H9 (cell line): ENCODE data around the gene CLDN2. TPM values are rescaled to one million over a fixed set of nuclear protein-coding genes. Genes with fewer than 3 reads are reported as not detected.

Experiments
- DNase-seq: peaks from one replicate; pipeline ENCODE4 v3.0.0-alpha.2; 2017
- H2AFZ ChIP-seq: one replicate; pipeline ENCODE4 v1.6.1; 2013; ENCODE audit warnings: mild to moderate bottlenecking, low read length, control low read depth, moderate library complexity
- H2AK5ac ChIP-seq: 2 replicates; pipeline ENCODE4 v1.6.1; 2013; ENCODE audit warnings: low read length, control low read depth, mixed read lengths; ENCODE audit not compliant: insufficient read length
- H2BK120ac ChIP-seq: one replicate; pipeline ENCODE4 v1.6.1; 2013; ENCODE audit warnings: low read depth, mild to moderate bottlenecking, low read length, control low read depth, inconsistent platforms; ENCODE audit not compliant: poor library complexity, severe bottlenecking
- H2BK12ac ChIP-seq: 2 replicates; pipeline ENCODE4 v1.6.1; 2013; ENCODE audit warnings: low read length, control low read depth, mixed read lengths, low read depth; ENCODE audit not compliant: insufficient read length
- H2BK15ac ChIP-seq: 2 replicates; pipeline ENCODE4 v1.6.1; 2013; ENCODE audit warnings: low read depth, low read length, control low read depth
- H2BK20ac ChIP-seq: one replicate; pipeline ENCODE4 v1.6.1; 2013; ENCODE audit warnings: low read depth, mild to moderate bottlenecking, low read length, control low read depth, inconsistent platforms; ENCODE audit not compliant: poor library complexity, severe bottlenecking
- H2BK5ac ChIP-seq: 2 replicates; pipeline ENCODE4 v1.6.1; 2013; ENCODE audit warnings: low read length, control low read depth, mixed read lengths; ENCODE audit not compliant: insufficient read length
- H3K14ac ChIP-seq: 2 replicates; pipeline ENCODE4 v1.6.1; 2013; ENCODE audit warnings: low read length, control low read depth; ENCODE audit not compliant: insufficient read depth
- H3K18ac ChIP-seq: 2 replicates; pipeline ENCODE4 v1.6.1; 2013; ENCODE audit warnings: low read depth, mild to moderate bottlenecking, mixed read lengths, low read length, control low read depth; ENCODE audit not compliant: insufficient read length
- H3K23ac ChIP-seq: 2 replicates; pipeline ENCODE4 v1.6.1; 2013; ENCODE audit warnings: low read length, control low read depth, mixed read lengths, low read depth; ENCODE audit not compliant: insufficient read length
- H3K23me2 ChIP-seq: 2 replicates; pipeline ENCODE4 v1.6.1; 2013; ENCODE audit warnings: low read depth, mild to moderate bottlenecking, mixed read lengths, low read length, control low read depth; ENCODE audit not compliant: insufficient read length, poor library complexity, severe bottlenecking
- H3K27ac ChIP-seq: 2 replicates; pipeline ENCODE4 v1.5.1; 2013; ENCODE audit warnings: low read length, control low read depth, mixed read lengths, low read depth; ENCODE audit not compliant: insufficient read length
- H3K27me3 ChIP-seq: 2 replicates; pipeline ENCODE4 v1.6.1; 2013; ENCODE audit warnings: low read length, control low read depth, inconsistent platforms; ENCODE audit not compliant: insufficient read depth
- H3K4ac ChIP-seq: 2 replicates; pipeline ENCODE4 v1.6.1; 2013; ENCODE audit warnings: low read depth, mild to moderate bottlenecking, control low read depth, inconsistent platforms, low read length, moderate library complexity
- H3K4me1 ChIP-seq: 2 replicates; pipeline ENCODE4 v1.6.1; 2013; ENCODE audit warnings: low read length, control low read depth, inconsistent platforms; ENCODE audit not compliant: insufficient read depth
- H3K4me2 ChIP-seq: 2 replicates; pipeline ENCODE4 v1.6.1; 2013; ENCODE audit warnings: low read length, control low read depth, mixed read lengths; ENCODE audit not compliant: insufficient read length, insufficient read depth
- H3K56ac ChIP-seq: 2 replicates; pipeline ENCODE4 v1.6.1; 2013; ENCODE audit warnings: low read depth, mild to moderate bottlenecking, mixed read lengths, low read length, control low read depth; ENCODE audit not compliant: insufficient read length
- H3K79me1 ChIP-seq: 2 replicates; pipeline ENCODE4 v1.6.1; 2013; ENCODE audit warnings: low read depth, mild to moderate bottlenecking, moderate library complexity, low read length, control low read depth, inconsistent platforms; ENCODE audit not compliant: insufficient read depth, poor library complexity, severe bottlenecking
- H3K79me2 ChIP-seq: 2 replicates; pipeline ENCODE4 v1.6.1; 2013; ENCODE audit warnings: low read length, control low read depth, inconsistent platforms; ENCODE audit not compliant: insufficient read depth
- H3K9ac ChIP-seq: 2 replicates; pipeline ENCODE4 v1.6.1; 2013; ENCODE audit warnings: low read length, control low read depth, mixed read lengths; ENCODE audit not compliant: insufficient read length; ENCODE audit errors: extremely low read depth
- H3K9me3 ChIP-seq: one replicate; pipeline ENCODE4 v1.6.1; 2013; ENCODE audit warnings: low read depth, low read length, inconsistent platforms; ENCODE audit not compliant: control insufficient read depth
- H3T11ph ChIP-seq: one replicate; pipeline ENCODE4 v1.6.1; 2013; ENCODE audit warnings: mild to moderate bottlenecking, low read length, control low read depth, inconsistent platforms
- H4K20me1 ChIP-seq: one replicate; pipeline ENCODE4 v1.6.1; 2013; ENCODE audit not compliant: control insufficient read depth, insufficient read length, insufficient read depth
- H4K5ac ChIP-seq: 2 replicates; pipeline ENCODE4 v1.6.1; 2013; ENCODE audit warnings: low read depth, mild to moderate bottlenecking, mixed read lengths, low read length, control low read depth; ENCODE audit not compliant: insufficient read length
- H4K8ac ChIP-seq: replicated peaks from 2 replicates; pipeline ENCODE4 v1.6.1; 2013; ENCODE audit warnings: low read length, control low read depth, mixed read lengths, low read depth; ENCODE audit not compliant: insufficient read length
- H4K91ac ChIP-seq: 2 replicates; pipeline ENCODE4 v1.6.1; 2013; ENCODE audit warnings: low read depth, mild to moderate bottlenecking, moderate library complexity, mixed read lengths, low read length, control low read depth; ENCODE audit not compliant: insufficient read length
- H3K27ac Mint-ChIP-seq, 3 experiments: 2 replicates in 2 of 3; 3 replicates in 1 of 3; pipeline ENCODE4 v1.8.0; 2020 to 2021; ENCODE audit warnings: mixed read lengths in 3 of 3, mild to moderate bottlenecking in 1 of 3, moderate library complexity in 1 of 3
- H3K27me3 Mint-ChIP-seq: 2 replicates; pipeline ENCODE4 v1.8.0; 2021; ENCODE audit warnings: low read depth, mild to moderate bottlenecking, moderate library complexity, mixed read lengths
- H3K36me3 Mint-ChIP-seq, 3 experiments: 2 replicates in 2 of 3; 3 replicates in 1 of 3; pipeline ENCODE4 v1.8.0; 2020 to 2021; ENCODE audit warnings: low read depth in 3 of 3, mixed read lengths in 3 of 3; ENCODE audit not compliant: insufficient read depth in 1 of 3
- H3K4me1 Mint-ChIP-seq, 2 experiments: 2 replicates each; pipeline ENCODE4 v1.8.0; 2020; ENCODE audit warnings: mixed read lengths in 2 of 2
- H3K4me3 Mint-ChIP-seq, 2 experiments: 2 replicates in 1 of 2; 3 replicates in 1 of 2; pipeline ENCODE4 v1.8.0; 2020 to 2021; ENCODE audit warnings: mild to moderate bottlenecking in 2 of 2, mixed read lengths in 2 of 2, moderate library complexity in 1 of 2
- H3K9me3 Mint-ChIP-seq, 2 experiments: 2 replicates in 1 of 2; 3 replicates in 1 of 2; pipeline ENCODE4 v1.8.0; 2020; ENCODE audit warnings: mild to moderate bottlenecking in 2 of 2, mixed read lengths in 2 of 2, moderate library complexity in 1 of 2
- WGBS: extraction: QIAGEN DNeasy Blood & Tissue Kit; methylation state at CpG from one replicate; pipeline ENCODE4 v1.1.7; 2013; ENCODE audit warnings: missing lambda C conversion rate, low lambda C conversion rate, mixed read lengths; ENCODE audit not compliant: insufficient read length; ENCODE audit errors: extremely low coverage; 5-methylcytosine and 5-hydroxymethylcytosine counted together
- total RNA-seq: library from RNA; stranded (reverse); gene quantifications from 2 replicates; pipeline ENCODE4 v1.2.1, GENCODE V29; 2021
- TF ChIP-seq, protein P1 (sequence below): fragments of 200-600 bp; sonication (generic); conservative IDR thresholded peaks from 3 replicates; pipeline ENCODE4 v1.8.0; 2021; ENCODE audit warnings: antibody characterized with exemption, mild to moderate bottlenecking

Gene CLDN2
- total RNA-seq, 1 experiment from 2014 or later, result not detected

- H2BK20ac ChIP-seq, result no peak overlapping the region
- no peak overlapping the region for H3K27ac ChIP-seq
- no peak overlapping the region for H3K4ac ChIP-seq
- H4K20me1 ChIP-seq, result no peaks in the 10 kb centered on the region
- H4K91ac ChIP-seq, result no peak overlapping the region
- H2AFZ ChIP-seq, result no peak overlapping the region
- Mint-ChIP-seq H3K4me3 (no peak overlapping the region), H3K27me3 (no peaks in the 10 kb centered on the region), H3K27ac (no peak overlapping the region), H3K9me3 (peaks cover 0 to 17% of the 10 kb centered on the region in 2 experiments; a peak in 1 of 5 replicates), H3K36me3 (no peaks in the 10 kb centered on the region; a peak in 1 of 7 replicates), H3K4me1 (peaks cover 0 to 9% of the 10 kb centered on the region in 2 experiments; a peak in 1 of 4 replicates)
- no peak overlapping the region for H2BK5ac ChIP-seq
- WGBS, result no CpG with 5 or more reads among the region's 2 CpGs
- no peak for DNase-seq
- no peak overlapping the region for H3K18ac ChIP-seq
- H3K79me1 ChIP-seq, result no peaks in the 10 kb centered on the region
- no peak overlapping the region for H3K56ac ChIP-seq
- H2AK5ac ChIP-seq, result no peak overlapping the region
- TF ChIP-seq, protein P1, sequence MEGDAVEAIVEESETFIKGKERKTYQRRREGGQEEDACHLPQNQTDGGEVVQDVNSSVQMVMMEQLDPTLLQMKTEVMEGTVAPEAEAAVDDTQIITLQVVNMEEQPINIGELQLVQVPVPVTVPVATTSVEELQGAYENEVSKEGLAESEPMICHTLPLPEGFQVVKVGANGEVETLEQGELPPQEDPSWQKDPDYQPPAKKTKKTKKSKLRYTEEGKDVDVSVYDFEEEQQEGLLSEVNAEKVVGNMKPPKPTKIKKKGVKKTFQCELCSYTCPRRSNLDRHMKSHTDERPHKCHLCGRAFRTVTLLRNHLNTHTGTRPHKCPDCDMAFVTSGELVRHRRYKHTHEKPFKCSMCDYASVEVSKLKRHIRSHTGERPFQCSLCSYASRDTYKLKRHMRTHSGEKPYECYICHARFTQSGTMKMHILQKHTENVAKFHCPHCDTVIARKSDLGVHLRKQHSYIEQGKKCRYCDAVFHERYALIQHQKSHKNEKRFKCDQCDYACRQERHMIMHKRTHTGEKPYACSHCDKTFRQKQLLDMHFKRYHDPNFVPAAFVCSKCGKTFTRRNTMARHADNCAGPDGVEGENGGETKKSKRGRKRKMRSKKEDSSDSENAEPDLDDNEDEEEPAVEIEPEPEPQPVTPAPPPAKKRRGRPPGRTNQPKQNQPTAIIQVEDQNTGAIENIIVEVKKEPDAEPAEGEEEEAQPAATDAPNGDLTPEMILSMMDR, result peak; percentile 72
- no peak overlapping the region for H3T11ph ChIP-seq
- no peak overlapping the region for H3K4me2 ChIP-seq
- no peak overlapping the region for H3K9ac ChIP-seq
- H4K8ac ChIP-seq, result no peak overlapping the region
- H2BK15ac ChIP-seq, result no peak overlapping the region
- no peak overlapping the region for H2BK12ac ChIP-seq
- H2BK120ac ChIP-seq, result no peak overlapping the region
- no peaks in the 10 kb centered on the region for H3K9me3 ChIP-seq
- H3K27me3 ChIP-seq, result no peaks in the 10 kb centered on the region
- H3K4me1 ChIP-seq, result no peaks in the 10 kb centered on the region
- no peak overlapping the region for H4K5ac ChIP-seq
- H3K79me2 ChIP-seq, result peaks cover 2% of the 10 kb centered on the region; the same call in 1 of the 2 replicates
- H3K14ac ChIP-seq, result no peak overlapping the region
- H3K23me2 ChIP-seq, result no peaks in the 10 kb centered on the region
- no peak overlapping the region for H3K23ac ChIP-seq
Observed at GRCh38 chrX:106874075-106874474, 46.1 kb upstream of the CLDN2 start.
